Measurements from ENCODE around the gene PRRT4. TPM values are rescaled to one million over a fixed set of nuclear protein-coding genes. Genes with fewer than 3 reads are reported as not detected.

The PRRT4 gene
- total RNA-seq, 1 donor from 2014 or later = not detected

DNA sequence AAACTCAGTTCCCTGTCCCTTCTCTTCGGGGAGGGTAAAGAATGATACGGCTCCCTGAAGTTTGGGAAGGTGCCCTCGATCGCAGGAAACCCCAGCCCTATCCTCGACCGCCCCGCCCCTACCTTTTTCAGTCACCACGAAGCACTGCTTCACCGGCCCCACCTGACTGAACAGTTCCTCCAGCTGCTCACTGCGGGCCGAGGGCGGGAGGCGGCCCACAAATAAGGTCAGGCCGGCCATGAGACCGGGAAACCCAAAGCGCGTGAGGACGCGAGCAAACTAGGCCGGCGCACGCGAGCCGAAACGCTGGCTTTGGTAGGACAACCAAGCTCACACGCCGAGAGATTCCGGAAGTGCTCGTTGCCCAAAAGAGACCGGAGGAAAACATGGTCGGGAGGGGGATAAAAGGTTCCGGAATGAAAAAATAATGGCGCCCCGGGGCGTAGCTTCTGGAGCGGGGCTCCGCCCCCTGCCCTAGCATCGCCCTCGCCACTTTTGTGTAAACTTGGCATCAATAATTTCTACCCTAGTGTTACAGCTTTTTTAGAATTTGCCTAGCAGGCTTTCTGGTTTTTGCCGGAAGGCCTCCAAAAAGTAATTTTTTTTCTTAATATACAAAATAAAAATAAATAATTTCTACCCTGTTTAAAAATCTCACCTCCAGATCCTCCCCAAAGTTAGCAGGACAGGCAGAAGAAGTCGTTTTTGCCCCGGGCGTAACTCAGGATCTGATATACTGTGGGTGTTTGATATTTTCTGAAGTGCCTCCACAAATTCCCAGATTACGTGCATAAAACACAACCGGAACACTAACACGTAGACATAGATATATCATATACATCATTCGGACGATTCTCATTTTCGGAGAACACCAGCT, 17.7 kb downstream of the PRRT4 start, which contains the start of gene RBM28:
TSS of gene RBM28 (minus strand) at position 355 of the 877 bp plus-strand sequence. CDS start at position 240, 115 bp downstream.
- TF ChIP-seq, protein P1, sequence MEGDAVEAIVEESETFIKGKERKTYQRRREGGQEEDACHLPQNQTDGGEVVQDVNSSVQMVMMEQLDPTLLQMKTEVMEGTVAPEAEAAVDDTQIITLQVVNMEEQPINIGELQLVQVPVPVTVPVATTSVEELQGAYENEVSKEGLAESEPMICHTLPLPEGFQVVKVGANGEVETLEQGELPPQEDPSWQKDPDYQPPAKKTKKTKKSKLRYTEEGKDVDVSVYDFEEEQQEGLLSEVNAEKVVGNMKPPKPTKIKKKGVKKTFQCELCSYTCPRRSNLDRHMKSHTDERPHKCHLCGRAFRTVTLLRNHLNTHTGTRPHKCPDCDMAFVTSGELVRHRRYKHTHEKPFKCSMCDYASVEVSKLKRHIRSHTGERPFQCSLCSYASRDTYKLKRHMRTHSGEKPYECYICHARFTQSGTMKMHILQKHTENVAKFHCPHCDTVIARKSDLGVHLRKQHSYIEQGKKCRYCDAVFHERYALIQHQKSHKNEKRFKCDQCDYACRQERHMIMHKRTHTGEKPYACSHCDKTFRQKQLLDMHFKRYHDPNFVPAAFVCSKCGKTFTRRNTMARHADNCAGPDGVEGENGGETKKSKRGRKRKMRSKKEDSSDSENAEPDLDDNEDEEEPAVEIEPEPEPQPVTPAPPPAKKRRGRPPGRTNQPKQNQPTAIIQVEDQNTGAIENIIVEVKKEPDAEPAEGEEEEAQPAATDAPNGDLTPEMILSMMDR (IDR thresholded peaks at IDR 0.05; ENCODE audit: partially characterized antibody, unreplicated experiment) = no peak
- peaks cover 6% of the 10 kb centered on the region for H3K4me1 Mint-ChIP-seq (ENCODE audit: low read depth, unreplicated experiment)
- no peaks in the 10 kb centered on the region for H3K36me3 Mint-ChIP-seq (ENCODE audit: unreplicated experiment)
- no peaks in the 10 kb centered on the region for H3K27me3 Mint-ChIP-seq (ENCODE audit: unreplicated experiment)
- DNase-seq = peak; percentile 83
- H3K27ac Mint-ChIP-seq (ENCODE audit: unreplicated experiment) = peak within 1 kb of the TSS; percentile 79
- H3K9me3 Mint-ChIP-seq (ENCODE audit: unreplicated experiment) = peaks cover 1% of the 10 kb centered on the region
- H3K4me3 Mint-ChIP-seq (ENCODE audit: unreplicated experiment) = peak within 1 kb of the TSS; percentile 85

DNA sequence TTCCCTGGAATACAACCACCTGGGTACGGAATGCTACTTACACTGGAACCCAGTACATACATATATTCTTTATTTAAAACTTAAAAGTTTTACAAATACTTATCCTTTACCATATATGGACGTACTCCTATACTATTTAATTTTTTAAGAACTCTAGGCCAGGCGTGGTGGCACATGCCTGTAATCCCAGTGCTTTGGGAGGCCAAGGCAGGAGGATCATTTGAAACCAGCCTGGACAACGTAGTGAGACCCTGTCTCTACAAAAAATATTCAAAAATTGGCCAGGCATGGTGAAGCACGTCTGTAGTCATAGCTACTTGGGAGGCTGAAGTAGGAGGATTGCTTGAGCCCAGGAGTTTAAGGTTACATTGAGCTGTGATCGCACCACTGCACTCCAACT, 19.8 kb downstream of the PRRT4 start:
- Mint-ChIP-seq H3K4me3 (ENCODE audit: unreplicated experiment) (no peak overlapping the region), H3K9me3 (ENCODE audit: unreplicated experiment) (no peaks in the 10 kb centered on the region), H3K27ac (ENCODE audit: unreplicated experiment) (no peak overlapping the region), H3K27me3 (ENCODE audit: unreplicated experiment) (no peaks in the 10 kb centered on the region), H3K36me3 (ENCODE audit: unreplicated experiment) (no peaks in the 10 kb centered on the region), H3K4me1 (ENCODE audit: low read depth, unreplicated experiment) (peaks cover 6% of the 10 kb centered on the region)
- DNase-seq = no peak
- TF ChIP-seq, protein P1 (IDR thresholded peaks at IDR 0.05; ENCODE audit: partially characterized antibody, unreplicated experiment) = no peak

DNA sequence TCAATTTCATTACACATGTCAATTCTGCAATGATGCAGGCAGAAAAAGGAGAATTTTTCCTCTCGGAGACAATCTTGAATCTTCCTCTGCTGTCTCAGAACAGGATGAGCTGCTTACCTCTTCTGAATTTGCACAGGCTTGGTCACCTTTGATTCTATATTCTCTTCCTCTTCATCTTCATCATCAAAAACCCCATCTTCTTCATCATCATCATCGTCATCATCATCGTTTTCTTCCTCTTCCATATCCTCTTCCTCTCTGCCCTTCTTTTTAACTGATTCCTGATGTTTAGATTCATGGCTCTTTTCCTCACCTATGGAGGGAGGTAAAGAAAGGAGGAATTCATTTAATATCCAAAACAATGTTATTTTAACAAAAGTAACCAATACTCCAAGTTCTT, 25.8 kb downstream of the PRRT4 start:
- TF ChIP-seq, protein P1 (IDR thresholded peaks at IDR 0.05; ENCODE audit: partially characterized antibody, unreplicated experiment) = no peak
- Mint-ChIP-seq H3K27me3 (ENCODE audit: unreplicated experiment) (no peaks in the 10 kb centered on the region), H3K27ac (ENCODE audit: unreplicated experiment) (no peak overlapping the region), H3K4me3 (ENCODE audit: unreplicated experiment) (no peak overlapping the region), H3K4me1 (ENCODE audit: low read depth, unreplicated experiment) (no peaks in the 10 kb centered on the region), H3K36me3 (ENCODE audit: unreplicated experiment) (no peaks in the 10 kb centered on the region), H3K9me3 (ENCODE audit: unreplicated experiment) (no peaks in the 10 kb centered on the region)
- no peak for DNase-seq

DNA sequence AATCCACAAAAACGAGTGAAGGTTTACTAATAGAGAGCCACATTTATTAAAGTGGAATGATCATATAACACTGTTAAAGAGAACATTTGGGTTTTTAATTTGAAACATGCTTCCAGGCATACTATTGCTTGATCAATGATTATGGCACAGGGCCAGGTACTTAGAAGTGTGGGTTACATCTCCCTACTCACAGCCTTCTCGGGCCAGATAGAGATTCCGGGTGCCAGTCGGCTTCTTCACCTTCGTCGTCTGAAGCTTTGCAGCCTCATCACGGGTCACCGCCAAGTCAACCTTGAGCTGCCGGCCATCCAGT, 37.2 kb downstream of the PRRT4 start:
- Mint-ChIP-seq H3K36me3 (ENCODE audit: unreplicated experiment) (no peaks in the 10 kb centered on the region), H3K27me3 (ENCODE audit: unreplicated experiment) (peaks cover 3% of the 10 kb centered on the region), H3K4me1 (ENCODE audit: low read depth, unreplicated experiment) (no peaks in the 10 kb centered on the region), H3K27ac (ENCODE audit: unreplicated experiment) (no peak overlapping the region), H3K9me3 (ENCODE audit: unreplicated experiment) (no peaks in the 10 kb centered on the region), H3K4me3 (ENCODE audit: unreplicated experiment) (no peak overlapping the region)
- no peak for DNase-seq
- TF ChIP-seq, protein P1 (IDR thresholded peaks at IDR 0.05; ENCODE audit: partially characterized antibody, unreplicated experiment) = no peak
